Measurements from ENCODE around the gene RABL6.

DNA sequence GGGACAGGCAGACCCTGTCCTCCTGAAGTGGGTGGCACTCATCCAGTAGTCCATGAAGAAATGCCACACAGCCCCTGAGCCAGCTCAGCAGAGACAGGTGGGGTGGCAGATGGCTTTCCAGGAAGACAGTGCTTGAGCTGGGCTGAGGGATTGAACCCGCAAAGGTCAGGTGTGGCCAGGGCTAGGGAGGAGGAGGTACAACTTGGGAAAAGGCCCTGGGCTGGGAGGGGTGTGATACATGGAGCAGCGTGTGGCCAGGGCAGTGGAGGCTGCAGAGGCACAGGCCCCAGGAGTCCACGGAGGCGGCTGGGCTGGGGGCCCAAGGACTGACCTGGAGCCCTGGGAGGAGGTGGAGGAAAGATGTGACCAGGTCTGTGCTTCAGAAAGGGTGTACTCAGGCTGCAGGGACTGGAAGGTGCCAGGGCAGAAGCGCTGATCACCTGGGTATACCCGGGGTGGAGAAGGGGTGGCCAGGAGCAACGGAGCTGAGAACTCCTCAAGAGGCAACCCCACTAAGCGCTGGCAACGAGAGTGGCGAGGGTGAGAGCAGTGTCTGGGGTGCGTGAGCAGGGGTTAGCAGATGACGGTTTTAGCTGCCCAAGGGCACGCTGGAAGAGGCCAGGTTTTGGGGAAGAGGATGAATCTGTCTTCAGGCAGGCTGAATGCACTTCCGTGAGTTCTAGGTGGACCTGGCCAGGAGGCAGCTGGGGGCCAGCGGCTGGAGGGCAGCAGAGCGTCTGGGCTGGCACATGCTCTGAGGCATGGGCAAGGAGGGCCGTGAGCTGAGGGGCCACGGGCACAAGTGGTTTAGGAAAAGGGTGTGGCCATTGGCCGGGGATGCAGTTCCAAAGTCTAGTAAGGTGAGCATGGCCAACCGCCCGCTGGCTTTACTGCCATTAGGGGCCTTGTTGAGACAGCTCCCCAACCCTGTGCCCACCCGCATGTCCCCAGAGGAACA is 3.9 kb upstream of the RABL6 start:
- no peak for TF ChIP-seq POLR2AphosphoS5 (IDR thresholded peaks at IDR 0.05; ENCODE audit: low read depth)
- TF ChIP-seq, protein P1, sequence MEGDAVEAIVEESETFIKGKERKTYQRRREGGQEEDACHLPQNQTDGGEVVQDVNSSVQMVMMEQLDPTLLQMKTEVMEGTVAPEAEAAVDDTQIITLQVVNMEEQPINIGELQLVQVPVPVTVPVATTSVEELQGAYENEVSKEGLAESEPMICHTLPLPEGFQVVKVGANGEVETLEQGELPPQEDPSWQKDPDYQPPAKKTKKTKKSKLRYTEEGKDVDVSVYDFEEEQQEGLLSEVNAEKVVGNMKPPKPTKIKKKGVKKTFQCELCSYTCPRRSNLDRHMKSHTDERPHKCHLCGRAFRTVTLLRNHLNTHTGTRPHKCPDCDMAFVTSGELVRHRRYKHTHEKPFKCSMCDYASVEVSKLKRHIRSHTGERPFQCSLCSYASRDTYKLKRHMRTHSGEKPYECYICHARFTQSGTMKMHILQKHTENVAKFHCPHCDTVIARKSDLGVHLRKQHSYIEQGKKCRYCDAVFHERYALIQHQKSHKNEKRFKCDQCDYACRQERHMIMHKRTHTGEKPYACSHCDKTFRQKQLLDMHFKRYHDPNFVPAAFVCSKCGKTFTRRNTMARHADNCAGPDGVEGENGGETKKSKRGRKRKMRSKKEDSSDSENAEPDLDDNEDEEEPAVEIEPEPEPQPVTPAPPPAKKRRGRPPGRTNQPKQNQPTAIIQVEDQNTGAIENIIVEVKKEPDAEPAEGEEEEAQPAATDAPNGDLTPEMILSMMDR (IDR thresholded peaks at IDR 0.05; ENCODE audit: insufficient read depth, low read length): no peak
- TF ChIP-seq, protein P2, sequence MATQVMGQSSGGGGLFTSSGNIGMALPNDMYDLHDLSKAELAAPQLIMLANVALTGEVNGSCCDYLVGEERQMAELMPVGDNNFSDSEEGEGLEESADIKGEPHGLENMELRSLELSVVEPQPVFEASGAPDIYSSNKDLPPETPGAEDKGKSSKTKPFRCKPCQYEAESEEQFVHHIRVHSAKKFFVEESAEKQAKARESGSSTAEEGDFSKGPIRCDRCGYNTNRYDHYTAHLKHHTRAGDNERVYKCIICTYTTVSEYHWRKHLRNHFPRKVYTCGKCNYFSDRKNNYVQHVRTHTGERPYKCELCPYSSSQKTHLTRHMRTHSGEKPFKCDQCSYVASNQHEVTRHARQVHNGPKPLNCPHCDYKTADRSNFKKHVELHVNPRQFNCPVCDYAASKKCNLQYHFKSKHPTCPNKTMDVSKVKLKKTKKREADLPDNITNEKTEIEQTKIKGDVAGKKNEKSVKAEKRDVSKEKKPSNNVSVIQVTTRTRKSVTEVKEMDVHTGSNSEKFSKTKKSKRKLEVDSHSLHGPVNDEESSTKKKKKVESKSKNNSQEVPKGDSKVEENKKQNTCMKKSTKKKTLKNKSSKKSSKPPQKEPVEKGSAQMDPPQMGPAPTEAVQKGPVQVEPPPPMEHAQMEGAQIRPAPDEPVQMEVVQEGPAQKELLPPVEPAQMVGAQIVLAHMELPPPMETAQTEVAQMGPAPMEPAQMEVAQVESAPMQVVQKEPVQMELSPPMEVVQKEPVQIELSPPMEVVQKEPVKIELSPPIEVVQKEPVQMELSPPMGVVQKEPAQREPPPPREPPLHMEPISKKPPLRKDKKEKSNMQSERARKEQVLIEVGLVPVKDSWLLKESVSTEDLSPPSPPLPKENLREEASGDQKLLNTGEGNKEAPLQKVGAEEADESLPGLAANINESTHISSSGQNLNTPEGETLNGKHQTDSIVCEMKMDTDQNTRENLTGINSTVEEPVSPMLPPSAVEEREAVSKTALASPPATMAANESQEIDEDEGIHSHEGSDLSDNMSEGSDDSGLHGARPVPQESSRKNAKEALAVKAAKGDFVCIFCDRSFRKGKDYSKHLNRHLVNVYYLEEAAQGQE (IDR thresholded peaks at IDR 0.05; ENCODE audit: insufficient replicate concordance, low read depth): no peak
- TF ChIP-seq GABPA (IDR thresholded peaks at IDR 0.05; ENCODE audit: low read depth): no peak
- TF ChIP-seq SPI1 (IDR thresholded peaks at IDR 0.05; ENCODE audit: borderline replicate concordance, low read depth): no peak
